ENCODE measurements around the gene RNF4.

The RNF4 gene

GRCh38 chr4:2448589-2448988 is 20.3 kb upstream of the RNF4 start:
- no peak for DNase-seq (ENCODE audit: low read depth in 1 of 2, low spot score in 1 of 2)
- no peak overlapping the region for H3K4me3 ChIP-seq (replicated peaks; ENCODE audit: insufficient read depth, low read length)
- H3K27me3 ChIP-seq (ENCODE audit: insufficient read depth, poor library complexity, severe bottlenecking) = no peaks in the 10 kb centered on the region
- TF ChIP-seq SPI1 (IDR thresholded peaks at IDR 0.05; ENCODE audit: borderline replicate concordance, low read depth) = no peak
- no peak for TF ChIP-seq POLR2AphosphoS5 (IDR thresholded peaks at IDR 0.05; ENCODE audit: low read depth)
- no peak for TF ChIP-seq REST (IDR thresholded peaks at IDR 0.05; ENCODE audit: insufficient replicate concordance, low read depth)
- TF ChIP-seq CTCF (IDR thresholded peaks at IDR 0.05; ENCODE audit: insufficient read depth, low read length) = no peak
- TF ChIP-seq GABPA (IDR thresholded peaks at IDR 0.05; ENCODE audit: low read depth) = no peak
- no peak overlapping the region for H3K27ac ChIP-seq (replicated peaks)

GRCh38 chr4:2449051-2449450 is 19.9 kb upstream of the RNF4 start:
- no peak for TF ChIP-seq POLR2AphosphoS5 (IDR thresholded peaks at IDR 0.05; ENCODE audit: low read depth)
- TF ChIP-seq GABPA (IDR thresholded peaks at IDR 0.05; ENCODE audit: low read depth) = no peak
- Histone ChIP-seq H3K27me3 (ENCODE audit: insufficient read depth, poor library complexity, severe bottlenecking) (no peaks in the 10 kb centered on the region), H3K27ac (replicated peaks) (no peak overlapping the region), H3K4me3 (replicated peaks; ENCODE audit: insufficient read depth, low read length) (no peak overlapping the region)
- no peak for DNase-seq (ENCODE audit: low read depth in 1 of 2, low spot score in 1 of 2)

GRCh38 chr4:2449511-2450392 is 19.2 kb upstream of the RNF4 start:
- no peaks in the 10 kb centered on the region for H3K27me3 ChIP-seq (ENCODE audit: insufficient read depth, poor library complexity, severe bottlenecking)
- H3K4me3 ChIP-seq (replicated peaks; ENCODE audit: insufficient read depth, low read length) = no peak overlapping the region
- no peak overlapping the region for H3K27ac ChIP-seq (replicated peaks)
- TF ChIP-seq REST (IDR thresholded peaks at IDR 0.05; ENCODE audit: insufficient replicate concordance, low read depth) (no peak), CTCF (IDR thresholded peaks at IDR 0.05; ENCODE audit: insufficient read depth, low read length) (no peak)
- DNase-seq (ENCODE audit: low read depth in 1 of 2, low spot score in 1 of 2) = no peak

GRCh38 chr4:2450394-2451035 is 18.4 kb upstream of the RNF4 start:
- H3K27ac ChIP-seq (replicated peaks) = no peak overlapping the region
- no peak for DNase-seq (ENCODE audit: low read depth in 1 of 2, low spot score in 1 of 2)
- H3K27me3 ChIP-seq (ENCODE audit: insufficient read depth, poor library complexity, severe bottlenecking) = no peaks in the 10 kb centered on the region
- H3K4me3 ChIP-seq (replicated peaks; ENCODE audit: insufficient read depth, low read length) = no peak overlapping the region
- TF ChIP-seq REST (IDR thresholded peaks at IDR 0.05; ENCODE audit: insufficient replicate concordance, low read depth) (no peak), CTCF (IDR thresholded peaks at IDR 0.05; ENCODE audit: insufficient read depth, low read length) (no peak), SPI1 (IDR thresholded peaks at IDR 0.05; ENCODE audit: borderline replicate concordance, low read depth) (no peak), POLR2AphosphoS5 (IDR thresholded peaks at IDR 0.05; ENCODE audit: low read depth) (no peak), GABPA (IDR thresholded peaks at IDR 0.05; ENCODE audit: low read depth) (no peak)

Data from HL-60 (cell line).